Mononuclear cell (primary cell): ENCODE measurements around the gene KLB. TPM values are rescaled to one million over a fixed set of nuclear protein-coding genes. Genes with fewer than 3 reads are reported as not detected.
"Not testable (repeated sequence)": the region's sequence is repeated elsewhere in the genome, so short reads cannot be mapped to it uniquely, and the experiment has no call there.

Experiments
- H3K27me3 ChIP-seq: 2 replicates; pipeline ENCODE4 v1.6.0; 2011; ENCODE audit warnings: low read length, control low read depth; ENCODE audit not compliant: insufficient read depth
- H3K4me1 ChIP-seq: 2 replicates; pipeline ENCODE4 v1.5.1; 2011; ENCODE audit warnings: mild to moderate bottlenecking, low read length, control low read depth; ENCODE audit not compliant: insufficient read depth
- H3K4me3 ChIP-seq: 2 replicates; pipeline ENCODE4 v1.5.1; 2011; ENCODE audit warnings: mild to moderate bottlenecking, low read length, moderate library complexity
- H3K9me3 ChIP-seq: 2 replicates; pipeline ENCODE4 v1.5.1; 2011; ENCODE audit warnings: low read depth, mild to moderate bottlenecking, control low read depth, low read length
- total RNA-seq: library from RNA; depleted of rRNA; stranded (reverse); fragments of >200 nt; gene quantifications from one replicate; pipeline ENCODE4 v1.2.3, GENCODE V29; 2012

KLB gene
- total RNA-seq, result under 0.01 TPM

- H3K9me3 ChIP-seq, result no peaks in the 10 kb centered on the region
- H3K4me1 ChIP-seq, result no peaks in the 10 kb centered on the region
- no peaks in the 10 kb centered on the region for H3K27me3 ChIP-seq
- H3K4me3 ChIP-seq, result no peak within 1 kb of the TSS
Measured at GRCh38 chr4:39406763-39407583, at the start of gene KLB. Gene KLB (plus strand): TSS chr4:39406930. CDS start chr4:39406950, 20 bp downstream.

- no peaks in the 10 kb centered on the region for H3K27me3 ChIP-seq
- no peak overlapping the region for H3K4me3 ChIP-seq
- no peaks in the 10 kb centered on the region for H3K9me3 ChIP-seq
- peaks cover 41% of the 10 kb centered on the region for H3K4me1 ChIP-seq
Measured at GRCh38 chr4:39357002-39357401, 49.7 kb upstream of the KLB start.

GRCh38 chr4:39360611-39361010 is 46.1 kb upstream of the KLB start:
- H3K4me3 ChIP-seq, H3K27me3 ChIP-seq, H3K9me3 ChIP-seq: not testable (repeated sequence)
- peaks cover 41% of the 10 kb centered on the region for H3K4me1 ChIP-seq

GRCh38 chr4:39362827-39363226 is 43.9 kb upstream of the KLB start:
- no peak overlapping the region for H3K4me3 ChIP-seq
- no peaks in the 10 kb centered on the region for H3K27me3 ChIP-seq
- H3K4me1 ChIP-seq, result peaks cover 34% of the 10 kb centered on the region
- H3K9me3 ChIP-seq, result no peaks in the 10 kb centered on the region

GRCh38 chr4:39363773-39364393 is 42.8 kb upstream of the KLB start:
- Histone ChIP-seq H3K4me1 (peaks cover 34% of the 10 kb centered on the region), H3K4me3 (no peak overlapping the region), H3K27me3 (no peaks in the 10 kb centered on the region), H3K9me3 (no peaks in the 10 kb centered on the region)

GRCh38 chr4:39365360-39365759 is 41.4 kb upstream of the KLB start:
- H3K4me1 ChIP-seq, result peaks cover 31% of the 10 kb centered on the region
- H3K27me3 ChIP-seq, result no peaks in the 10 kb centered on the region
- peak overlapping the region; percentile 81 for H3K4me3 ChIP-seq

GRCh38 chr4:39365830-39366771 is 40.6 kb upstream of the KLB start, which contains the start of gene RFC1:
Gene RFC1 (minus strand): TSS chr4:39366362. CDS start chr4:39366241, 121 bp downstream.
- Histone ChIP-seq H3K27me3 (no peaks in the 10 kb centered on the region), H3K4me1 (peaks cover 31% of the 10 kb centered on the region), H3K9me3 (no peaks in the 10 kb centered on the region), H3K4me3 (peak within 1 kb of the TSS; percentile 81)

More at GRCh38 chr4:39365360-39365759, 41.4 kb upstream of the KLB start:
- H3K9me3 ChIP-seq, result no peaks in the 10 kb centered on the region

GRCh38 chr4:39367166-39367565 is 39.6 kb upstream of the KLB start:
- H3K9me3 ChIP-seq, result no peaks in the 10 kb centered on the region
- H3K4me3 ChIP-seq, result no peak overlapping the region
- no peaks in the 10 kb centered on the region for H3K27me3 ChIP-seq
- peaks cover 31% of the 10 kb centered on the region for H3K4me1 ChIP-seq

GRCh38 chr4:39369301-39369700 is 37.4 kb upstream of the KLB start:
- Histone ChIP-seq H3K4me3 (no peak overlapping the region), H3K4me1 (peaks cover 19% of the 10 kb centered on the region), H3K27me3 (no peaks in the 10 kb centered on the region)

GRCh38 chr4:39371209-39371608 is 35.5 kb upstream of the KLB start:
- H3K9me3 ChIP-seq, H3K4me3 ChIP-seq, H3K27me3 ChIP-seq, H3K4me1 ChIP-seq: not testable (repeated sequence)

More at GRCh38 chr4:39369301-39369700, 37.4 kb upstream of the KLB start:
- H3K9me3 ChIP-seq, result no peaks in the 10 kb centered on the region

GRCh38 chr4:39375478-39375877 is 31.3 kb upstream of the KLB start:
- Histone ChIP-seq H3K9me3 (no peaks in the 10 kb centered on the region), H3K4me3 (no peak overlapping the region), H3K4me1 (no peaks in the 10 kb centered on the region), H3K27me3 (peaks cover 4% of the 10 kb centered on the region)

- Histone ChIP-seq H3K4me3 (no peak overlapping the region), H3K9me3 (no peaks in the 10 kb centered on the region), H3K27me3 (peaks cover 7% of the 10 kb centered on the region), H3K4me1 (no peaks in the 10 kb centered on the region)
Measured at GRCh38 chr4:39383690-39384089, 23.0 kb upstream of the KLB start.

- H3K27me3 ChIP-seq, result peaks cover 6% of the 10 kb centered on the region
- no peak overlapping the region for H3K4me3 ChIP-seq
- H3K4me1 ChIP-seq, result no peaks in the 10 kb centered on the region
- no peaks in the 10 kb centered on the region for H3K9me3 ChIP-seq
Measured at GRCh38 chr4:39384563-39384962, 22.2 kb upstream of the KLB start.

- H3K4me1 ChIP-seq, result no peaks in the 10 kb centered on the region
- H3K4me3 ChIP-seq, result no peak overlapping the region
- H3K9me3 ChIP-seq, result no peaks in the 10 kb centered on the region
- H3K27me3 ChIP-seq, result no peaks in the 10 kb centered on the region
Measured at GRCh38 chr4:39390603-39391002, 16.1 kb upstream of the KLB start.

GRCh38 chr4:39394706-39395105 is 12.0 kb upstream of the KLB start:
- Histone ChIP-seq H3K4me1 (no peaks in the 10 kb centered on the region), H3K4me3 (no peak overlapping the region), H3K9me3 (no peaks in the 10 kb centered on the region), H3K27me3 (no peaks in the 10 kb centered on the region)
